Mesenchymal stem cell (in vitro differentiated cells and primary cell): ENCODE results near the gene ABCG2.

Experiments used
- DNase-seq: peaks from one replicate; pipeline ENCODE4 v3.0.0-alpha.2; 2013
- H2AFZ ChIP-seq: one replicate; pipeline ENCODE4 v1.6.1; 2013; ENCODE audit warnings: low read depth, mild to moderate bottlenecking, control low read depth, inconsistent platforms, low read length, moderate library complexity
- H2AK5ac ChIP-seq: 2 replicates; pipeline ENCODE4 v1.6.1; 2013; ENCODE audit warnings: low read length, moderate library complexity, mild to moderate bottlenecking, inconsistent platforms; ENCODE audit not compliant: severe bottlenecking
- H2BK120ac ChIP-seq: one replicate; pipeline ENCODE4 v1.6.1; 2013; ENCODE audit warnings: low read depth, mild to moderate bottlenecking, inconsistent platforms, low read length, moderate library complexity
- H2BK12ac ChIP-seq, 2 experiments: one replicate each; pipeline ENCODE4 v1.6.1; 2013; ENCODE audit warnings: inconsistent platforms in 2 of 2, low read length in 2 of 2, mild to moderate bottlenecking in 2 of 2, moderate library complexity in 2 of 2, control low read depth in 1 of 2
- H2BK15ac ChIP-seq: one replicate; pipeline ENCODE4 v1.6.1; 2013; ENCODE audit warnings: mild to moderate bottlenecking, low read depth, inconsistent platforms; ENCODE audit not compliant: poor library complexity, severe bottlenecking
- H2BK5ac ChIP-seq: 2 replicates; pipeline ENCODE4 v1.6.1; 2013; ENCODE audit warnings: low read depth, mild to moderate bottlenecking, low read length, control low read depth, inconsistent platforms; ENCODE audit not compliant: poor library complexity, severe bottlenecking
- H3K14ac ChIP-seq, 2 experiments: one replicate each; pipeline ENCODE4 v1.6.1; 2013; ENCODE audit warnings: inconsistent platforms in 2 of 2, low read length in 2 of 2, control low read depth in 1 of 2, mild to moderate bottlenecking in 1 of 2, moderate library complexity in 1 of 2
- H3K18ac ChIP-seq, 2 experiments: one replicate each; pipeline ENCODE4 v1.6.1; 2013; ENCODE audit warnings: inconsistent platforms in 2 of 2, low read length in 2 of 2, control low read depth in 1 of 2, low read depth in 1 of 2, mild to moderate bottlenecking in 1 of 2
- H3K23ac ChIP-seq, 2 experiments: one replicate each; pipeline ENCODE4 v1.6.1; 2013; ENCODE audit warnings: inconsistent platforms in 2 of 2, low read length in 2 of 2, mild to moderate bottlenecking in 2 of 2, moderate library complexity in 2 of 2, control low read depth in 1 of 2
- H3K27ac ChIP-seq: 2 replicates; pipeline ENCODE4 v1.5.1; 2013; ENCODE audit warnings: mild to moderate bottlenecking, moderate library complexity, low read length, control low read depth, inconsistent platforms; ENCODE audit not compliant: poor library complexity, severe bottlenecking
- H3K27me3 ChIP-seq, 2 experiments: 2 replicates each; pipeline versions ENCODE4 v1.6.1 to v1.7.0; 2013; ENCODE audit warnings: low read length in 2 of 2, mild to moderate bottlenecking in 2 of 2, moderate library complexity in 2 of 2, control low read depth in 1 of 2, inconsistent platforms in 1 of 2; ENCODE audit not compliant: control insufficient read depth in 1 of 2, insufficient read depth in 1 of 2
- H3K36me3 ChIP-seq, 2 experiments: 2 replicates each; pipeline versions ENCODE4 v1.6.1 to v1.7.0; 2013; ENCODE audit warnings: low read length in 2 of 2, control low read depth in 1 of 2, inconsistent platforms in 1 of 2, low read depth in 1 of 2, mild to moderate bottlenecking in 1 of 2; ENCODE audit not compliant: insufficient read depth in 2 of 2, control insufficient read depth in 1 of 2
- H3K4ac ChIP-seq, 2 experiments: one replicate each; pipeline ENCODE4 v1.6.1; 2013; ENCODE audit warnings: inconsistent platforms in 2 of 2, low read length in 2 of 2, mild to moderate bottlenecking in 2 of 2, moderate library complexity in 2 of 2, control low read depth in 1 of 2, low read depth in 1 of 2
- H3K4me1 ChIP-seq: 2 replicates; pipeline ENCODE4 v1.6.1; 2013; ENCODE audit warnings: low read depth, low read length, control low read depth; ENCODE audit not compliant: control insufficient read depth, insufficient read depth
- H3K4me2 ChIP-seq: 2 replicates; pipeline ENCODE4 v1.6.1; 2013; ENCODE audit warnings: low read length, mild to moderate bottlenecking, inconsistent platforms; ENCODE audit not compliant: poor library complexity, severe bottlenecking
- H3K4me3 ChIP-seq, 2 experiments: 2 replicates each; pipeline versions ENCODE4 v1.5.1 to v1.7.0; 2013; ENCODE audit warnings: low read length in 2 of 2, mild to moderate bottlenecking in 2 of 2, control low read depth in 1 of 2, low read depth in 1 of 2; ENCODE audit not compliant: insufficient read depth in 1 of 2
- H3K79me1 ChIP-seq: replicated peaks from 2 replicates; pipeline ENCODE4 v1.6.1; 2013; ENCODE audit warnings: mild to moderate bottlenecking, control low read depth, low read length, inconsistent platforms; ENCODE audit not compliant: poor library complexity, severe bottlenecking
- H3K9ac ChIP-seq: 2 replicates; pipeline ENCODE4 v1.7.0; 2013; ENCODE audit warnings: mild to moderate bottlenecking, low read length, moderate library complexity
- H3K9me3 ChIP-seq: 2 replicates; pipeline ENCODE4 v1.7.0; 2013; ENCODE audit warnings: mild to moderate bottlenecking, low read length; ENCODE audit not compliant: control insufficient read depth
- H4K8ac ChIP-seq: one replicate; pipeline ENCODE4 v1.6.1; 2013; ENCODE audit warnings: inconsistent platforms, mild to moderate bottlenecking, low read length, moderate library complexity
- H4K91ac ChIP-seq: one replicate; pipeline ENCODE4 v1.6.1; 2013; ENCODE audit warnings: mild to moderate bottlenecking, low read length, inconsistent platforms
- WGBS: methylation state at CpG from one replicate; pipeline ENCODE4 v1.1.7; 2013; ENCODE audit warnings: mixed read lengths; 5-methylcytosine and 5-hydroxymethylcytosine counted together

ABCG2 gene

DNA sequence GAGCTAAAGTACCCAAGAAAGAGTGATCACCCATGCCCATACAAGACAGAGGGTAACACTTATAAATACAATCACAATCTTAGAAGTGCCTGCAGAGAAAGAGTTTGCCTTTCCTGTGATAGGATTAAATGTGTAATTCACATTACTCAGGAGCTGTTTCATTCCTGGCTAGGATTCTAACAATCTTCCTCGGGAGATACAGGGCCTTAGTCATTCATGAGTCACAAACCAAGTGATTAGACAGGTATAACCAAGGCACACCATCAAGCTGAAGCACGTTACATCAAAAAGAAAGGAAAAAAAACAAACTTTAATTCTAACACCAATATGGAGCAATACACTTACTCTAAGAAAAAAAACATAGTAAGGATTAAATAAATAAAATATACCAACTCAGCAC, 14.9 kb downstream of the ABCG2 start:
- H3K9ac ChIP-seq: no peak overlapping the region
- H2BK120ac ChIP-seq: no peak overlapping the region
- H3K36me3 ChIP-seq: no peaks in the 10 kb centered on the region
- H3K23ac ChIP-seq: no peak overlapping the region
- H4K91ac ChIP-seq: no peak overlapping the region
- H3K14ac ChIP-seq: no peak overlapping the region
- H3K27me3 ChIP-seq: peaks cover 0 to 4% of the 10 kb centered on the region in 2 experiments
- H3K4me3 ChIP-seq: no peak overlapping the region
- no peak overlapping the region for H3K4ac ChIP-seq
- H2BK15ac ChIP-seq: no peak overlapping the region
- H2AFZ ChIP-seq: no peak overlapping the region
- no peak overlapping the region for H4K8ac ChIP-seq
- no peak overlapping the region for H2BK5ac ChIP-seq
- WGBS: 0% methylated on average over 1 of the region's 2 CpGs
- H3K9me3 ChIP-seq: no peaks in the 10 kb centered on the region
- no peak overlapping the region for H3K4me2 ChIP-seq
- H3K18ac ChIP-seq: no peak overlapping the region
- no peak overlapping the region for H2BK12ac ChIP-seq
- no peaks in the 10 kb centered on the region for H3K4me1 ChIP-seq
- H3K79me1 ChIP-seq: no peaks in the 10 kb centered on the region
- no peak overlapping the region for H3K27ac ChIP-seq
- no peak overlapping the region for H2AK5ac ChIP-seq
- DNase-seq: peak; percentile 61

DNA sequence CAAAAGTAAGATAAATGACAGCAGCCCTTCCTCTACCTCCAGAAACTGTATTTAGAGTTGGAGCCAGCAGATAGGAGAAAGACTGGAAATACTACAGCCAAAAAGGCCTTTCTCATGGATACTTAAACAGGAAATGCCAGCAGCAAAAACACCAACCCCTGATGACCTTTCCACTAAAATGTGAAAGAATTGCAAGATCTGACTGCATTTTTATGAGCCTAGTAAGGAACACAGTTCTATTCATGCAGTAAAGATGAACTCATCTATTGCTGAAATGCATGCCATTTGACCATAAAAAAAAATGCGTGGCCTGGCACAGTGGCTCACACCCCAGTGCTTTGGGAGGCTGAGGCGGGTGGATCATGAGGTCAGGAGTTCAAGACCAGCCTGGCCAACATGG, 19.9 kb downstream of the ABCG2 start:
- Histone ChIP-seq H3K4me2 (no peak overlapping the region), H3K4ac (no peak overlapping the region), H3K36me3 (no peaks in the 10 kb centered on the region), H3K4me1 (no peaks in the 10 kb centered on the region), H4K8ac (no peak overlapping the region), H2BK12ac (no peak overlapping the region), H3K14ac (no peak overlapping the region), H4K91ac (no peak overlapping the region), H2BK15ac (no peak overlapping the region), H3K27ac (peak overlapping the region; percentile 51), H3K9me3 (no peaks in the 10 kb centered on the region), H2BK120ac (no peak overlapping the region), H3K79me1 (no peaks in the 10 kb centered on the region), H2AK5ac (no peak overlapping the region), H2BK5ac (no peak overlapping the region), H3K27me3 (no peaks in the 10 kb centered on the region), H3K18ac (no peak overlapping the region), H3K4me3 (no peak overlapping the region), H3K9ac (peak overlapping the region; percentile 21), H2AFZ (no peak overlapping the region), H3K23ac (no peak overlapping the region)
- 6% methylated on average over 2 of the region's 2 CpGs for WGBS
- peak; percentile 81 for DNase-seq

DNA sequence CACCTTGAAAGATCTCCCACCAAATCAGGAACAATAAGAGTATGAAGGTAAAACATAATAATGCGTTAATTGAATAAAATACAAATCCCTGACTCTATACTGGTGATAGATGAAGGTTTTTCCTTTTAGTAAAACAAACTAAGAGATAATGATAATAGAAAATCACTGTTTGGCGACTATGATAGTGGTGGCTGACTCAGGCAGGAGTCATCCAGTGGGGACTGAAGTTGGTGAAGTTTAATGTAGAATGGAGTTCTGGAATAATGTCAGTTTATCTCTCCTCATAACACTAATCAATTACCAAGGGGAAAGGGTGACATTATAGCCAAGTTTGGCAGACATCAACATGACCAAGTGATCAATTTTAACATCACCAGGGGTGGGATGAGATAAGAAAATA, 21.3 kb downstream of the ABCG2 start:
- Histone ChIP-seq H2BK15ac (no peak overlapping the region), H4K8ac (no peak overlapping the region), H4K91ac (no peak overlapping the region), H3K9me3 (no peaks in the 10 kb centered on the region), H3K23ac (no peak overlapping the region), H3K79me1 (no peaks in the 10 kb centered on the region), H3K4me2 (no peak overlapping the region), H3K14ac (no peak overlapping the region), H3K18ac (peak overlapping the region in 1 of 2 experiments; percentile 45), H2AFZ (peak overlapping the region; percentile 10), H3K36me3 (no peaks in the 10 kb centered on the region), H2BK5ac (no peak overlapping the region), H3K4me1 (no peaks in the 10 kb centered on the region), H2AK5ac (peak overlapping the region; percentile 43), H2BK120ac (peak overlapping the region; percentile 52), H3K27me3 (no peaks in the 10 kb centered on the region), H3K4me3 (peak overlapping the region in 1 of 2 experiments; percentile 17), H2BK12ac (peak overlapping the region; percentile 49 to 91), H3K9ac (no peak overlapping the region), H3K4ac (peak overlapping the region in 1 of 2 experiments; percentile 13), H3K27ac (no peak overlapping the region)
- peak; percentile 29 for DNase-seq
- WGBS: 0% methylated on average over 1 of the region's 2 CpGs

- no peaks in the 10 kb centered on the region for H3K27me3 ChIP-seq
- no peaks in the 10 kb centered on the region for H3K9me3 ChIP-seq
- no peak overlapping the region for H4K8ac ChIP-seq
- DNase-seq: no peak
- H3K79me1 ChIP-seq: no peaks in the 10 kb centered on the region
- H4K91ac ChIP-seq: no peak overlapping the region
- H2BK12ac ChIP-seq: no peak overlapping the region
- no peak overlapping the region for H3K4me2 ChIP-seq
- H2AK5ac ChIP-seq: no peak overlapping the region
- no peak overlapping the region for H3K23ac ChIP-seq
- no peak overlapping the region for H2AFZ ChIP-seq
- no peaks in the 10 kb centered on the region for H3K4me1 ChIP-seq
- H3K27ac ChIP-seq: no peak overlapping the region
- no peak overlapping the region for H3K14ac ChIP-seq
- H2BK15ac ChIP-seq: no peak overlapping the region
- no peaks in the 10 kb centered on the region for H3K36me3 ChIP-seq
- no peak overlapping the region for H3K4ac ChIP-seq
- H3K9ac ChIP-seq: no peak overlapping the region
- no peak overlapping the region for H2BK120ac ChIP-seq
- no peak overlapping the region for H3K4me3 ChIP-seq
- no peak overlapping the region for H3K18ac ChIP-seq
- H2BK5ac ChIP-seq: no peak overlapping the region
- 100% methylated on average over 3 of the region's 3 CpGs for whole genome bisulfite sequencing
These were observed 22.2 kb downstream of the ABCG2 start for GRCh38 chr4:88136249-88136648.
